Hematopoietic multipotent progenitor cell treated with erythropoietin and hydrocortisone succinate and interleukin-3 and kit ligand, for 15 days (in vitro differentiated cells): ENCODE measurements around the gene ICAM5.

ENCODE experiments used
- DNase-seq: peaks from one replicate; pipeline ENCODE4 v3.0.0-alpha.2; 2015; ENCODE audit warnings: low spot score

The ICAM5 gene

DNA sequence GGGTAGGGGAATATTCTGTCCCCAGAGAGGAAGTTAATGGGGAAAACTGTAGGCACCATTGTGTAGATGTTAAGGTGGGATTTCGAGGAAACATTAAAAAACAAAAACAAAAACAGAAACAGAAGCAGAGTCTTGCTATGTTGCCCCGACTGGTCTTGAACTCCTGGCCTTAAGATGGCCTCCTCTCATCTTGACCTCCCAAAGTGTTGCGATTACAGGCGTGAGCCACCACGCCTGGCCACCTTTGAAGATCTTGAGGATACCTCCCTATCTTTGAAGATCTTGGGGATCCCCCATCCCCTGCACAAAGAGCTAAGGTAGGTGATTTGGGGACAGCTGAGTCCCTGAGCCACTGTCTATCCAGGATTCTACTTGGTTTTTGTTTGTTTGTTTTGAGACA lies 50.2 kb downstream of the ICAM5 start:
- no peak for DNase-seq

DNA sequence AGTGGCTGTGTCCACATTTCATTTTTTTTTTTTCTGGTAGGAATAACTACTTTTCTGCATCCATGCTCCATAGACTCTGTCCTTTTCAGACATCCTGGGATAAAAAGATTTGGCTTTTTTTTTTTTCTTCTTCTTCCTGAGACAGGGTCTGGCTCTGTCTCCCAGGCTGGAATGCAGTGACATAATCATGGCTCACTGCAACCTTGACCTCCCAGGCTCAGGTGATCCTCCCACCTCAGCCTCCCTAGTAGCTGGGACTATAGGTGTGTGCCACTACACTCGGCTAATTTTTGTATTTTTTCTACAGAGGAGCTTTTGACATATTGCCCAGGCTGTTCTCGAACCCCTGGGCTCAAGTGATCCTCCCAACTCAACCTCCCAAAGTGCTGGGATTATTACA lies 53.7 kb downstream of the ICAM5 start:
- no peak for DNase-seq

DNA sequence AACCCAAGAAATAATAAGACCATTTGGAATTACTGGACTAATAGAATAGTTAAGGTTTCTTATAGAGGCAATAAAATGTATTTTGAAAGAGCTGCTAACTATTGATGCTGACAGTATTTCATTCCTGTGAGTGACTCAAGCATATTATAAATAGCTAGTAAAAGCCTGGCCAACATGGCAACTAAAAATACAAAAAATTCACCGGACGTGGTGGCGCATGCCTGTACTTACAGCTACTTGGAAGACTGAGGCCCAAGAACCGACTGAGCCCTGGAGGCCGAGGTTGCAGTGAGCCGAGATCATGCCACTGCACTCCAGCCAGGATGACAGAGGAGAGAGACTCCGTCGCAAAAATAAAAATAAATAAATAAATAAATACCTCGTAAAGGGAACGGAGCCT lies 55.0 kb downstream of the ICAM5 start:
- no peak for DNase-seq
